HS-5 (cell line): ENCODE measurements around the gene RHO.

Experiments used
- DNase-seq: peaks from one replicate; pipeline ENCODE4 v3.0.0-alpha.2; 2012; ENCODE audit warnings: low read depth

Gene RHO

DNA sequence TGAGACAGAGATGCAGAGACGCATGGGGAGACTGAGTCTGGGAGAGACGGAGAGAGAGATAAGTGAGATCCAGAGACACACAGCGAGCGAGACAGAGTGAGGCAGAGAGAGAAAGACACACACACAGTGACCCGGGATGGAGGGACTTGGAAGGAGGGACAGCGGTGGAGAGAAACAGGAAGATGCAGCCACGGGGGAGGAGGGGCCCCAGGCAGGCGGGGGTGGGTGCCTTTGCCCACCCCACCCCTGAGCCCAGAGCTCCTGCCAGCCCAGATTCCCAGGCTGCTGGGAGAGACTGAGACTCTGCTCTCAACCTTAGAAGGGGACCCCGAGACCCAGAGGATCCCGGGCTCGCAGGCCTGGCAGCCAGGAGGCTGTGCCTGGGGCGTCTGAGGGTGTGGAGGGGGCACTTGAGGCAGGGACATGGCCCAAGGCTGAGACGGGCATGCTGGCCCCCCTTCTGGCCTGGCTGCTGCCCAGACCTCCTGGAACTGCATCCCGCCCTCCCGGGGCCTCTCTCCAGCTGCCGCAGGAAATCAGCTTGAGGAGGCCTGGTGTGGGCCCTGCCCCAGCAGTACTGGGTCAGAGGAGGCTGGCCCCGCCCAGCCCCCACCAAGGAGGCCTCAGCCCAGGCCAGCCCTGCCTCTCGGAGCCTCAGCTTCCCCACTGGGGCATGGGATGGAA, 32.6 kb downstream of the RHO start:
- no peak for DNase-seq

DNA sequence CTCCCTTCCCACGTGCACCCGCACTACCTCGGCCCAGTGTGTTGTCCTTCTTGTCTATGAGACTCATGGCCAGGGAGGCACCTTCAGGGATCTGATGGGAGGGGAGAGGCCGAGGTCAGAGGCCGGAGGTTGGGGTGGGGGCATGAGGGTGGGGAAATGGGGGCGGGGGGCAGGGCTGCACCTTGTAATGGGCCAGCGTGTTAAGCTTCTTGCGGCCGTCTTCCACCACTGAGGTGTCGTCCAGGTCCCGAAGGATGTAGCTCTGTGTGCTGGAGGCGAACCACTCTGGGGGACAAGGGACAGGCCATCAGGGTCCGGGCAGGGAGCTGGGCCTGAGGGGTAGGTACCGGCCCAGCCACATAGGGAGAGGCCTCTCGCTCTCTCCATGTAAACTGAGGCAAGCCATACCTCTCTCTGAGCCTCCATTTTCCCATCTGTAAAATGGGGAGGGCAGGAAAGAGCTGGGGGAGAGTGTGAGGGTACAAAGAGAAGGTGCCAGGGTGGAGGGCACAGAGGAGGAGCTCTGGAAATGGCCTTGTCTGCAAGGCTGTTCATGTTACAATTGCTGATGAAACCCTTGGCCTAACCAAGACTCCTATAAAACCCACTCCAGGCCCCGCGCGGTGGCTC, 33.3 kb downstream of the RHO start:
- DNase-seq, result no peak

DNA sequence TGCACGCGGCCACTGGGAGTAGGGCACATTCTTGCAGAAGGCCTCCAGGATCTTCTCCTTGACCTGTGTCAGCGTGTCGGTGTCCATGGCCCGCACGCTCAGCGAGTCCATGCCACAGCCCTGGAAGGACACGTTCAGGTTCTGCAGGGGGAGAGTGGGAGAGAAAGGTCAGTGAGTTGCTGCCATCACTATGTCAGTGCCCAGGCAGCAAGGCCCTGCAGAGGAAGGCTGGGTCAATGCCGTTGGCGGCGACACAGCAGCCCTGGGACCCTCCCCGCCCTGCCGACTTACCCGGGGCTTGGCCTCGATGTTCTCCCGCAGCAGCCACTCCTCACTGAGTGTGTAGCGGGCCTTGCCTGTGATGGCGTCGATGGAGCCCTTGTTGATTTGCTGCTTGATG, 34.4 kb downstream of the RHO start:
- no peak for DNase-seq

DNA sequence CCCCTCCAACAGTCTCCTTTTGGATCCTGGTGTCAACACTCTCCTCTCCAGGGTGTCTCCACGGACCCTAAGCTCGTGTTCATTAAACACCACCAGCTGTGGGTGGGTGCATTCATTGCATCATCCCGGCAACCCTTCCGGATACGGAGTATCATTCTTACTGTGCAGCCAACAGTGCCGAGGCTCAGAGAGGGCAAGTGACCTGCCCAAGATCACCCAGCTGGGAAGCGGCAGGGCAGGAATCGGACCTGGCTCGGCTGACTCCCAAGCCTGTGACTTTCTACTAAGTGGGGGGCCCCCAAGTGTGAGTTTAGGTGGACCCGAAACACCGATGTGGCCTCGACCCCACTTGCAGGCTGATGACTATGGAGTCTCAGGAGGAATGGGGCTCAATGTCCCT, 34.9 kb downstream of the RHO start:
- no peak for DNase-seq

DNA sequence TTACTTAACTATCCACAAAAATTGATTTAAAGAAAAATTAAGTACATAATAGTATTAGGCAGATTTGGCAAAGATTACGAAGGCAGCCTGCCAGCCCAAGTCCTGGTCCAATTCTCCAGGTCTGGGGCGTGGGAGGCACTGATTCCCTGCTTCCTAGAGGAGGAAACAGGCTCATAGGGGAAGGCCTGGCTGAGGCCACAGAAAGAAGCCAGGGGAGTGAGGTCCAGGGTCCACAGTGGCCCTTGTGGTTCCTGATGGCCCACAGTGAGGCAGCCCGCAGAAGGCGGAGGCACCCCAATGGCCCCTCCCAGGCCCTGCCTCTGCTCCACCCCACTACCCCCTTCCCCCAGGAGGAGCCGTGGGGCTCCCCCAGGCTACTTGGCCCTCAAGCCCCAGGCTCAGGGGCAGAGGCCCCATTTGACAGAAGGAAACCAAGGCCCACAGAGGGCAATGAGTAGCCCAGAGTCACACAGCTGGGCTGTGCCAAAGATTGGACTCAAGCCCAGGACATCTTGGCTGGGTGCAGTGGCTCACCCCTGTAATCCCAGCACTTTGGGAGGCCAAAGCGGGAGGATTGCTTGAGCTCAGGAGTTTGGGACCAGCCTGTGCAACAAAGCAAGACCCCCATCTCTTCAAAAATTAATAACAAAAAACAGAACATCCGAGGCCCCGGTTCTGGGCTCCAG, 35.6 kb downstream of the RHO start:
- no peak for DNase-seq

DNA sequence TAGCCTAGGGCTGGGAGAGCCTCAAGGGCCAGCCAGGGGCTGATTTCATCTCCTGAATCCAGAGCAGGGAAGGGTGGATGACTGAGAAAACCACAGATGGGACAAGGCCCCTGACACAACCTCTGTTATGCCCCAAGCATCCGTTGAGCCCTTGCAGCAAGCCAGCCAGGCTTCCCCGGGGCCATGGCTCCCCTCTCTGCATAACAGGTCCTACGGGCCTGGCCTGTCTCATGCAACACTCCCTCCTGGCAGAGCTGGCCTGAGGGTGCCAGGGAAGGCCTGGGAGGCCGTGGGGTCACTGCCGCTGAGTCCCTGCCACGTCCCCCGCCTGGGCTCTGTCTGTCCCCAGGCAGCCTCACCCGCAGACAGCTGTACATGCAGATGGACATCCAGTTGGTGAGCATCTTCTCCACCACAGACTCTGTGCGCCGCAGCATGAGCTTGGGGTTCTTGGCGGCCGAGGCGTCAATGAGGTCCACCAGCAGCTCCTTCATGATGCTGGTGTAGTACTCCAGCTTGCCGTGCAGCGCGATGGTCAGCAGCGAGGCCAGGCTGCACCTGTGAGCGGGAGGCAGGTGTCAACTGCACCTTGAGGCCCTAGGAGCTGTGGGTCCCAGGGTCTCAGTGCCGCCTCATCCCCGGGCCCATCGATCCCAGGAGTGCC, 36.7 kb downstream of the RHO start:
- DNase-seq, result no peak

DNA sequence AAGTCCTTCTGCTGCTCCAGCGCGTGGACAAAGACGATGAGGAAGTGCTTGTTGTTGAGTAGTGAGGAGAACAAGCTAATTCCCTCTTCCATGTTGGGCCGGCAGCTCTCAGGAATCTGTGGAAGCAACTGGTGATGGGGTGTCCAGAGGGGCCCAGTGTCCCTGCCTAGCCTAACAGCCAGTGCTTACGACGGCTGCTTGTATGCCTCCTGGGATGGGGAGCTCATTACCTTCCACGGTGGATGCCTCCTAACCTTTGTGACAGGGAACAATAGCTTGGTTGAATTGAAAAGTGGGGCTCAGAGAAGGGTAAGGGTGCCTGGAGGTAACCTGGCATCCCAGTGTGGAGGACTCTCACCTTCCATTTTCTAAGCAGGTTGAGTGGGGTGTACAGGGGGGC, 37.5 kb downstream of the RHO start:
- no peak for DNase-seq

DNA sequence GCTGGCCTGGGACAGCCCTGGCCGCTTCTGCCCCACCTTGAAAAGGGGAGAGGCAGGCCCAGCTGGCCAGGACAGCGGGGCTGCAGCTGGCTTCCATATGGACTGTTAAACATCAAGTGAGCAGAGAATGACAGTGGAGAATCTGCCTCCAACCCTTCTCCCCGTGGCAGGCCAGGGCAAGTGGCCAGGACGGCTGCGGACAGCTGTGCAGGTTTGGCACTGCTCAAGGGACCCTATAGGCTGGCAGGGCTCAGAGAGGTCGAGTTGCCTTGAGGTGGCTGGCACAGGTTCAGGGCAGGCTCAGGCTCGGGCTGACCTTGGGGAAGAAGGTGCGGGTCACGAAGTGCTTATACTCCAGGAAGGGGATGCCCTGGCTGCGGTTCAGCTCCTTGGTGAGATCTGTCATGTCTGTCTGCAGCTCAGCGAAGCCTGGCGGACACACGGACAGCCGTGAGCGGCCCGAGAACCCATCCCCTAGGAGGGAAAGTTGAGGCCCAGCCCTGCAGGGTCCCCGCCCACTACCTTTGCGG, 38.8 kb downstream of the RHO start:
- DNase-seq, result no peak

DNA sequence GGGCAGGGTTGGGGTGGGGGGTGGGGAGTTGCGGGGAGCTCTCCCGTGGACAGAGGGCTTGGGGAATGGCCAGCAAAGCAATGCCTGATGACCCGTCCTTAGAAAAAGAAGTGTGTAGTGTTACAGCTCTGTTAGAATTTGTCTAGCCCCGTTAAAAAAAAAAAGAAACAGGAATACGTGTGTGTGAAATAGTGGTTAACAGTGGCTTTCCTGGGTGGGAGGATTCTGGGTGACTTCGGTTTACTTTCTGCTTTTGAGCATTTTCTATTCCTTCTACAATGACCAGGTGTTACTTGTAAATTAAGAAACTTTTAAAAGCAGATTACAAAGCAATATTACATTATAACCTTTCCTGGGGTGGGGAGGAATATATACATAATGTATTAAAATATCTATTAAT, 39.5 kb downstream of the RHO start:
- DNase-seq, result no peak

DNA sequence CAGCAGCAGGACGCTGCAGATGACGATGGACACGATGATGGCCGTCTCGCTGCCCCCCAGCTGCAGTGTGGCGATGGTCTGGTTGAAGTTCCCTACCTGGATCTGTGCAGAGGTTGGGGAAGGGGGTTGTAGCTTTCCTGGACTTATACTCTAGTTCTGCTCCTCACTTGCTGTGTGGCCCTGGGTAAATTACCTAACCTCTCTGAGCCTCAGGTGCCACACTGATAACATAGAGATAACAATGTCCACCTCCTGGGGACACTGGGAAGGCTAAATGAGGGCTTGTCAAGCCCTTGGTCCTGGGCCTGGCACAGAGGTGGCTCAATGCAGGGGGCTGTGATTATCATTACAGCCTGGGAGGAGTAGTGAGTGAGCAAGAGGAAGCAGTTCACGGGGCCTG, 41.4 kb downstream of the RHO start:
- no peak for DNase-seq

DNA sequence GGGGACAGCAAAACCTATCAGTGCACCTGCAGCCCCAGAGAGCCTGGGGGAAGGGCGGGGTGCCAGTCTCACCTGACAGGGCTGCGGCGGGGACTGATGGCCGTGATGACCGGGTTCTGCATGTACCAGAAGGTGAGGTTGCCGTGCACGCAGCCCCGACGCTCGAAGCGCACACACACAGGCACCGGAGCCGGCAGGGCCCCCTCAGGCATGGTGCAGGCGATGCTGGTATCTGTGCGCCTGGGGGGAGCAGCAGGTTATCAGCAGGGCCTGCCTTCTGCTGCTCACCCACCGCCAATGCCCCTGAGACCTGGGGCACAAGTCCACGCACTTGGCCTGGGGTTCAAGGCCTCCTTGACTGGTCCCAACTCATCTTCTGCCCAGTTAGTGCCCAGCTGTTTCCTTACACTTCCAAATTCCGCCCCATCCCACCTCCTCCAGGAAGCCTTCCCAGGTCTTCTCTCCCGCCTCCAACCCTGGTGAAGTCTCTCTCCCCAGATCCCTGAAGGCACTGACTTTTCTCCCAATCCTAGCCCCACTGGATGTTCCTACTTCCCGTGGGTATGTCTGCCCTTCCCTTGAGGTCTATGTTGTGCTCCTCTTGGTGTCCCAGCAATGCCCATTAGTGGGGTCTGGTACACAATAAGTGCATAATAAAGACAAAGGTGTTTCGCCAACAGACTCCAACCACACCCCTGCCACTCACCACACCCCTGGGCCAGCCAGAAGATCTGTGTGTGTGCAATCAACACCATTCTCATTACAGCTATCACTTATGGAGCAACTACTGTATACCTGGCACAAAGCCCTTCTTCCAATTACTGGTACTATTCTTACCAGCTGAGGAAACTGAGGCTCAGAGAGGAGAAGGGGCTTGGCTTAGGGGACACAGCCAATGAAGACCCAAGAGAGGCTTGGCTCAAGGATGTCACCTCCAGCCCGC, 43.4 kb downstream of the RHO start:
- DNase-seq, result no peak

DNA sequence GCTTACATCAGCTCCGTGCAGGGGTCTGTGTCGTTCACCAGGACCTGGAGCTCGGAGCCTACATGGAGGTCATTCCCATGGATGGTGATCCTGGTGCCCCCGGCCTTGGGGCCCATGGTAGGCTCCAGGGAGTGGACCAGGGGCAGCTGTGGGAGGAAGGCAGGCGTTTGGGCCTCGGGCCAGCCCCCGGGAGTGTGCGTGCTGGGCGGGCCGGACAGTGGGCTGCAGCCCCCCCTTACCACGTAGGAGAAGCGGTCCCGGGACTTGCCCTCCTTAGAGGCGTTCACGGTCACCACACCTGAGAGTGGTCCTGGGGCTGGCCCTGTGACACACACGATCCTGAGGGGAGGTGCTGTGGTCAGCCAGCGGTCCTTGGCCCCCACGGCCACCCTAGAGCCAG, 44.2 kb downstream of the RHO start:
- no peak for DNase-seq

DNA sequence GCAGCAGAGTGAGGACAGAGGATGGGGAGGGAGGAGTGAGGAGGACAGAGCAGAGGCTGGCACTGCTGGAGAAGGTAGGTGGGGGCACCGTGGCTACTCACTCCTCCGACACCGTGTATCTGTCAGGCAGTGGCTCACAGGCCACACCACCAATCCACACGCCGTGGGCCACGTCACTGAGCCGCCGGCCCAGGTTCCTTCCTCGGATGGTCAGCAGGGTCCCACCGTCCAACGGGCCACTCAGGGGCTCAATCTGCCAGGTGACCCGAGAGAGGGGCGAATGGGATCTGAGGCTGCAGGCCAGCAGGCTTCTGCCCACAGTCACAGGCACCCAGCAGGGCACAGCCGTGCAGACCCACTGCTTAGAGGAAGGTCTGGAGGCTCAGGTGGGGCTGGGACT, 45.1 kb downstream of the RHO start:
- no peak for DNase-seq

DNA sequence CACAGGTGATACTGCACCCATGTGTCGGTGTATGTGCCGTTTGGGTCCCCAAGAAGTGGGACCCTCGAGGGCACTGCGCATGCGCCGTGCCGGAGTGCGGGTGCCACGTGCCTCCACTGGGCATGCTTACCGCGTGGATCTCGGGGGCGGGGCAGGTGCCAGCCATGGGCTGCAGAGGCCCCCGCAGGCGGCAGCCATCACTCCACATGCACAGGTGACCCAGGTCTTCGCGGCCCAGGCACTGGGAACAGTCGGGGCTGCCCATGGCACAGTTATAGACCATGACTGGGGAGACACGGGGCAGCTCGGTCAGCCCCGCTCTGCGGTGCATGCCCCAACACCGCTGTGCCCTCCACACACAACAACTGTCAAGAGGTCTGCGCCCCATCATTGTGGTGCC, 45.8 kb downstream of the RHO start:
- no peak for DNase-seq

DNA sequence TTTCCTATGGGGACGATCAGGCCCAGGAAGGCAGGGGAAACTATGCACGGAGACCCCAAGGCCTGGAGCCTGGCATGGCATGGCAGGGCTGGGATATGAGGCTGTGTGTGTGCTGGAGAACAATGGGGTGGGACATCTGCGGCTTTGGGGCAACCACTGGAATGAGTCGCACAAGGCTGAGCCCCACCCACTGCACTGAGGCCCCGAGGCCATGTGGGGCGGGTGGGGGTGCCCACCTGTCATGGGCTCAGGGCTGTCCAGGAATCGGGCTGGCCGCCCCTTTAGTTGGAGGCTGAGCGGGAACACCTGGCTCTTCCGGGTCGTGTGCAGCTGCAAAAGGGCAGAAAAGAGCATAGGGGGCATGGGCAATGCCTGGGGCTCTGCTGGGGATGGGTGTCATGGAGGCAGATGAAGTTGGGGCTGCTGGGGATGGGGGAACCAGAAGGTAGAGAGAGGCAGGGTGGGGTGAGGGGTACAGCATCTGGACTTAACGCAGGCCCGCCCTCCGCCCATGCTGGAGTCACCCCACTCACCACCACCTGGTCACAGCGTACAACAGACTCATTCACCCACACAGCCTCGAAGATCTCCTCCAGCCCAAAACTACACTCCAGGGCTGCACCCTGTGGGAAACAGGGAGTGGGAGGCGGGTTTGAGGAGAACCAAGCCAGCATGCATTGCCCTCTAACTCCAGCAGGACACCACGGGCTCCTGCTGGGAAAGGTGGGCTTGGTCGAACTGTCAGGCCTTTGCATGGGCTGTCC, 47.0 kb downstream of the RHO start:
- DNase-seq, result no peak

DNA sequence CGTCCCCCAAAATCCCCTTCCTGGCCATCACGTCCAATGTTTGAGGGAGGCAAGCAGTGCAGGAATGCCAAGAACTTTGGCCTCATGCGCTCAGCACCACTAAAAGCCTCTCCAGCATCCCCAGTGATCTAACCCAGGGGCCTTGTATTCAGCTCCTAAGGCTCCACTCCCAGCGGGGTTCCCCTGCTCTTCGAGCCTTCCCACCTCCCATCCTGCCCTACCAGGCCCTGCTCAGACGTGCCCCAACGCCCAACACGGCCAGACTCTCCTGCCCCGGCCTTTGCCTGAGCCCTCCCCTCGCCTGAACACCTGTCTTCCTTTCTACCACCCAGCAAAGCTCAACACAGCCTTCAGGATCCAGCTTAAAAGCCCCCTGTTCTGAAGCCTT, 47.6 kb downstream of the RHO start:
- DNase-seq, result no peak

DNA sequence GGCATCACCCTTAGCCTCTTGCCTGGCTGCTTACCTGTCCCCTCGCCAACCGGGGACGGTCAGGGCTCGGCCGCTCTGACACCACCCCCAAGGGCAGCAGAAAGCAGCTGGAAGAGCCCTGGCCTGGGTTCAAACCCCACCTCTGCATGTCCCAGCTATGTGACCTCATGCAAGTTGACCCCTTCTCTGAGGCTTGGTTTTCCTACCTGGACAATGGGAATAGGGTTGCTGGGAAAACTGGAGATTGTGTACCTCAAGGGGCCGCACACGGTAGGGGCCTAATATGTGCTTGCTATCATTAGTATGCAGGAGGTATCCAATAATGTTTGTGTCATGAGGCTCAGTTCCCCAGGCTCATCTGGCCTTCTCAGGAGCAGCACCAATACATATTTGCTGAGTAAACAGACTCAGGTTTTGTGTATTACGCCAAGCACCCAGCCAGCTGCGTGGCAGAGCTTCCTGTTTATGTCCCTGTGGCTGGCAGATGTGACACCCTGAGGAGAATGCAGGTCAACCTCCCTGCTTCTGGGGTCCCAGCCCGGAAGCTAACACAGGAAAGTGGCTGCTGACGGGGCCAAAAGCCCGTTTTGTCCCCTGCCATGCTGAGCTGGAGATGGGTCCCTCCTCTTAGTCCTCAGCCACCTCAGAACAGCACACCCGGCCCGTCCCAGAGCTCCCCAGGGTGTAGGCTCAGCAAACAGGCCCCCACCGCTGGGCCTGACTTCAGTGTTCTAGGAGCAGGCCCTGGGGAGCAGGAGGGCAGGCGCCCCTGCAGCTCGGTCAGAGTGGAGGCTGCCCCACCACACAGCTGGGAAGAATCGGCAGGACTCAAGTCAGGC, 48.3 kb downstream of the RHO start:
- no peak for DNase-seq

DNA sequence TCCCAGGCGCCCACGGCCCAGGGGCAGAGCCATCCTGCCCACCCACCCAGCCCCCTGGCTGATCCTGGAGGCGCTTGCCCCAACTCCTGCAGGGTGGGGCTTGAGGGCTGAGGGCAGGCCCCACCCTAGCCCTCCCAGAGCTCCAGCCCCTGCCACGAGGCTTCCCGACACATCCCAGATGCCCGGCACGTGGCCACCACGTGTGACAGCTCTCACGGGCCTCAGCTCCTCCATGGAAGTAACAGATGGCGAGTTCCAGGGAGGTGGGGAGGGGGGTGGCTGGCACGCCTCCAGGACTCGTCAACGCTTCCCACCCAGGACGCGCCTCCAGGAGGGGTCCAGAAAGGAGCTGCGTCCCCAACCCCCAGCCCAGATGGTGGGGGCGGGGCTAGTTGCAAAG, 48.9 kb downstream of the RHO start:
- no peak for DNase-seq

DNA sequence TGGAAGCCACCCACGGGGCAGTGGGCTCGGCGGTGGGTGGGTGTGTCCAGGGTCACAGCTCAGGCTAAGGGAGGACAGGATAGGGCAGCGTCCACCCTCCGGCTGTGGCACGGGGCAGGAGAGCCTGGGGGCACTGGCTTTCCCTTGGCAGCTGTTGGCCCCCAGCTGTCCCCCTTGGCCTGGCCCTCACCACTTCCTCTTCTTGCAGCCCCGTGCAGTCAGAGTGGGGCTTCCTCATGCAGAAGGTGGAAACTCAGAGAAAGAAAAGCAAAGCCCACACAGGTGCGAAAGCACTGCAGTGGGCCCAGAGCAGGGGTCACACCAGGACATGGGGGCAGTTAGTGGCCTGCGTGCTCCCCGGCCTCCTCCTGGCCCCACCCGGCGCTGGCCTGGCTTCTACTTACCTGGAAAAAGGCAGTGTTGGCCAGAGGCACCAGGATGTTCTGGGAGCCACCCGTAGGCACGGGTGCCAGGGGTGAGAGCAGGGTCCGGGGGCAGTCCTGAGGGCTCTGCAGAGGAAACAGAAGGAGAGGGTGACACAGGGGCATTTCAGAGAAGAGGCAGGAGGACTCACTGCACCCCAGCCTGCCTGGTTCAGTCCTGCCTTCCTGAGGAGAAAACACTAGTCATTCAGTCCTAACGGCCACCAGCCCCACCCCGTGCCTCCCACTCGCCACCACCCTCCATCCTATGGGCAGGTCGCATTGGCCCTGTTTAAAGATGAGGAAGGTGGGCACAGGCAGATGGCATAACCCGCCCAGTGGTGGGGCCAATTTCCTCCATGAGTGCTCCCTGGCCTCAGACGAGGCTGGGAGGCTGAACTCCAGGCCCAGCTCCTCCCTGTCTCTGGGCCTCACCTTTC, 49.7 kb downstream of the RHO start:
- DNase-seq, result no peak
